Measurements from ENCODE around the gene TCFL5.

The TCFL5 gene

DNA sequence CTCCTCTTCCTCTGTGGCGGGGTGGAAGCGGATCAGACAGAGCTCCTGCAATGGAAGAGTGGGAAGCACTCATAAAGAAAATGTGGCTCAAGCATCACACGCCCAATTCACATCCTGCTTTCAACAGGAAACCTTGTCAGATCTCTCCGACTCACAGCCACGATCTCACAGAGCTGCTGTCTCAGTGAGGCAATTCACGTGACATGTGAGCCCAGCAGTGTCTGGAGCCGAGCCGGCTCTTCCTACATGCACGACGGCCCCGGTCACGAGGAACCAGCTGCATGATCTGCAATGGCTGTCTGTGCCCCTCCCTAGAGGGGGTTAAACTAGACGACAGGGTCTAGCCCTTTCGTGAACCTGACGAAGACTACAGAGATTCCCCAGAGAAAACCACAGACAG lies 29.5 kb upstream of the TCFL5 start:
- ChIA-PET CTCF (interaction anchor here (1.1 kb wide), 1 partner anchor 8 kb away, joined by 4 read pairs; no protein-coding TSS in a partner anchor), POLR2A (ENCODE audit: low non-redundant PET) (no interaction called here)
- peak overlapping the region; percentile 18 for H3K27ac ChIP-seq
- DNase-seq (ENCODE audit: low spot score): no peak
- TF ChIP-seq, protein P1, sequence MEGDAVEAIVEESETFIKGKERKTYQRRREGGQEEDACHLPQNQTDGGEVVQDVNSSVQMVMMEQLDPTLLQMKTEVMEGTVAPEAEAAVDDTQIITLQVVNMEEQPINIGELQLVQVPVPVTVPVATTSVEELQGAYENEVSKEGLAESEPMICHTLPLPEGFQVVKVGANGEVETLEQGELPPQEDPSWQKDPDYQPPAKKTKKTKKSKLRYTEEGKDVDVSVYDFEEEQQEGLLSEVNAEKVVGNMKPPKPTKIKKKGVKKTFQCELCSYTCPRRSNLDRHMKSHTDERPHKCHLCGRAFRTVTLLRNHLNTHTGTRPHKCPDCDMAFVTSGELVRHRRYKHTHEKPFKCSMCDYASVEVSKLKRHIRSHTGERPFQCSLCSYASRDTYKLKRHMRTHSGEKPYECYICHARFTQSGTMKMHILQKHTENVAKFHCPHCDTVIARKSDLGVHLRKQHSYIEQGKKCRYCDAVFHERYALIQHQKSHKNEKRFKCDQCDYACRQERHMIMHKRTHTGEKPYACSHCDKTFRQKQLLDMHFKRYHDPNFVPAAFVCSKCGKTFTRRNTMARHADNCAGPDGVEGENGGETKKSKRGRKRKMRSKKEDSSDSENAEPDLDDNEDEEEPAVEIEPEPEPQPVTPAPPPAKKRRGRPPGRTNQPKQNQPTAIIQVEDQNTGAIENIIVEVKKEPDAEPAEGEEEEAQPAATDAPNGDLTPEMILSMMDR (conservative IDR thresholded peaks at IDR 0.05; ENCODE audit: low read depth): no peak

DNA sequence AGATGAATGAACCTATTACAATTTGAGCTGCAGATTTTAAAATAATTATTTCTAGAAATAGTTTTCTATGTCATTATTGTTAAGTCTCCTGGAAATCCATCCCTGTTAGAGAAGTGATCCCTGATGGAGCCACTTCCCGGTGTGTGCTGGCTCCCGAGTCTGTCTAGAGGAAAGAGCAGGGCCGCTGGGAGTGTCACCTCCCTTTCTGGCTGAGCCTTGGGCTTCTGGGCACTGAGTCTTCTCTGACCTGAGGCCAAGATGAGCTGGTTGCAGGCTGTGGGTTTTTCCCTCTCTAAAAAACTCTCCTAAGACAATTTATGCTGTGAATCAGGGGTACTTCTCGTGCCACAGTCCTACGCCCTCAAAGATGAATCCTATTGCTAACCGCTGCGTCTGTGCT lies 28.8 kb upstream of the TCFL5 start:
- ChIA-PET POLR2A (ENCODE audit: low non-redundant PET) (no interaction called here), CTCF (interaction anchor here (0.6 to 3.6 kb wide), 3 partner anchors 9 to 647 kb away, joined by 4 to 33 read pairs (median 5); no protein-coding TSS in a partner anchor)
- no peak for DNase-seq (ENCODE audit: low spot score)
- H3K27ac ChIP-seq: peak overlapping the region; percentile 18
- TF ChIP-seq, protein P1 (conservative IDR thresholded peaks at IDR 0.05; ENCODE audit: low read depth): no peak

DNA sequence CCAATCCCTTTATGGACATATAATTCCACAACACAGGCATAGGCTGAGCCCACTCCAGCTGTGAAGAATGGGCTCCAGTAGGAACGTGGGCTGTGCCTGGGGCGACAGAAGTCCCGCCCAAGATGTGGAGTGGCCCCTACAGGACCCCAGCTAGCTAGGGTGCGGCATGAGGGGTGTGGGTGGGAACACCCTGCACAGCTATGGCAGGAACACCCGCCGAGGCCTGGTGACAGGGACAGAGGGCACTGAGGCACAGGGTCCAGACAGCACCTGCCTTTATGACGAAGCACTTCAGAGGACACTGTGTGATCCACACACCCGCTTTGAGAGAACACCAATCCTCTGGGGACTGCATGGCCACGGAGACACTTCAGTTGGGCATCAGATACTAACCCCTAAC lies 28.2 kb upstream of the TCFL5 start:
- ChIA-PET CTCF (interaction anchor here (0.6 to 3.6 kb wide), 4 partner anchors 10 to 648 kb away, joined by 4 to 33 read pairs (median 6); no protein-coding TSS in a partner anchor), POLR2A (ENCODE audit: low non-redundant PET) (no interaction called here)
- DNase-seq (ENCODE audit: low spot score): no peak
- H3K27ac ChIP-seq: peak overlapping the region; percentile 75
- TF ChIP-seq, protein P1 (conservative IDR thresholded peaks at IDR 0.05; ENCODE audit: low read depth): no peak

DNA sequence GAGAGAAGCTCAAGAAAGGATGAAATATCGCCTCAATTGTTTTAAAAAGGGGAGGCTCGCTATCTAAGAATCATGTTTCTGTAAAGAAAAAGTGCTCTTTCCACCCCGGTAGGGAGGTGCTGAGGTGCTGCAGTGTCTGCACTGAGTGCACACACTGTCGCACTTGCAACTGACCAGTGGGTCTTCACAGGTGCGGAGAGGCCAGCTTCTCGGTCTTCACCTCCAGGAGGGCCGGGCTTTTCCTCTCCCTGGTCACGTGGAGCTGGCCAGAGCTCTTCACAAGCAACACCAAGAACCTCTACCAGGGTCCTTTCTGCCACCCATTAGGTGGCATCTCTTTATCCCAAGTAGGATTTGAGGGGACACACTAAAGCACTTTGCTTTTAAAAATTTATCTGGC lies 27.8 kb upstream of the TCFL5 start:
- no peak for DNase-seq (ENCODE audit: low spot score)
- H3K27ac ChIP-seq: peak overlapping the region; percentile 75
- ChIA-PET POLR2A (ENCODE audit: low non-redundant PET) (no interaction called here), CTCF (interaction anchor here (1.3 to 3.6 kb wide), 3 partner anchors 11 to 66 kb away, joined by 3 to 33 read pairs (median 7); no protein-coding TSS in a partner anchor)
- TF ChIP-seq, protein P1 (conservative IDR thresholded peaks at IDR 0.05; ENCODE audit: low read depth): no peak

DNA sequence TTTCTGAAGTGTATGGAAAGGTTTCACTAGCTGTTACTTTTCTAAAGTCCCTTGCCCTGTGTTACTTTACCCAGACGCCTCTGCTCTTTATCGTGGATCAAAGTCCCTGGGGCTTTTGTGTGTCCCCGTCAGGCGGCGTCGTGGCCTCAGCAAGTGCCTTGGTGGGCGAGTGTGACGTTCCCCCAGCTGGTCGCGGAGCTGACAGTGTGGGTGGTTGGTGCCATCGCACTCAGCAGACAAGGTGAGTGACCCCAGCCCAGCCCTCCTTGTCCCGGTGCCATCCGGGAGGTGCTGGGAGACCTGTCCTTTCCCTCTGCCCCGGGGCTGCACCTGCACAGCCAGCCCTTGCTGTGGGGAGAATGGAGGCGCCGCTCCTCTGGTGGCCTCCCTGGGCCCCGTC lies 27.3 kb upstream of the TCFL5 start:
- ChIA-PET POLR2A (ENCODE audit: low non-redundant PET) (no interaction called here), CTCF (interaction anchor here (1.3 to 3.6 kb wide), 3 partner anchors 11 to 66 kb away, joined by 3 to 33 read pairs (median 7); no protein-coding TSS in a partner anchor)
- H3K27ac ChIP-seq: peak overlapping the region; percentile 75
- no peak for DNase-seq (ENCODE audit: low spot score)
- TF ChIP-seq, protein P1 (conservative IDR thresholded peaks at IDR 0.05; ENCODE audit: low read depth): no peak

DNA sequence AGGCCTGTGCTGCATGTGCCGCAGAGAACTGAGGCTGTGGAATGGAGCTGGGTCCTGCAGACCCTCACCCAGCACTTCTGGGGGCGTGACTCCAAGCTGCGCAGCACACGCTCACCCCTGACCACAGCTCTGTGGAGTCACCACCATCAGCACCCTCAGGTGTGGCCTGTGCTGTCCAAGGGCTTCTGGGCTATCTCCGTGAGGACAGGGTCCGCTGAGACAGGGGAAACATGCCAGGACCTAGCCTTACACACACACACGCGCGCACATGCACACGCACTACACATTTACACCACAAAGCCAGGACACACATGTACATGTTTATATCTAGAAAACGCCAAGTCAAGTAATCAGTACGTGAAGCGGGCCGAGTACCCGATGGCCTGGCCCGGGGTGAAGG lies 26.8 kb upstream of the TCFL5 start:
- ChIA-PET CTCF (interaction anchor here (1.1 to 3.6 kb wide), 5 partner anchors 12 to 80 kb away, joined by 3 to 33 read pairs (median 6); no protein-coding TSS in a partner anchor), POLR2A (ENCODE audit: low non-redundant PET) (no interaction called here)
- peak overlapping the region; percentile 75 for H3K27ac ChIP-seq
- DNase-seq (ENCODE audit: low spot score): no peak
- TF ChIP-seq, protein P1 (conservative IDR thresholded peaks at IDR 0.05; ENCODE audit: low read depth): no peak

All from RWPE1 (cell line).